GM19372 (cell line): ENCODE data around the gene KRTAP29-1.
"Not testable (repeated sequence)": the region's sequence is repeated elsewhere in the genome, so short reads cannot be mapped to it uniquely, and the experiment has no call there.

ENCODE experiments used
- ATAC-seq: cut with Tn5 transposase; IDR thresholded peaks from one replicate; pipeline ENCODE4 v1.9.1; 2021; ENCODE audit warnings: mild to moderate bottlenecking, low read depth, moderate library complexity; ENCODE audit not compliant: unreplicated experiment

Gene KRTAP29-1

DNA sequence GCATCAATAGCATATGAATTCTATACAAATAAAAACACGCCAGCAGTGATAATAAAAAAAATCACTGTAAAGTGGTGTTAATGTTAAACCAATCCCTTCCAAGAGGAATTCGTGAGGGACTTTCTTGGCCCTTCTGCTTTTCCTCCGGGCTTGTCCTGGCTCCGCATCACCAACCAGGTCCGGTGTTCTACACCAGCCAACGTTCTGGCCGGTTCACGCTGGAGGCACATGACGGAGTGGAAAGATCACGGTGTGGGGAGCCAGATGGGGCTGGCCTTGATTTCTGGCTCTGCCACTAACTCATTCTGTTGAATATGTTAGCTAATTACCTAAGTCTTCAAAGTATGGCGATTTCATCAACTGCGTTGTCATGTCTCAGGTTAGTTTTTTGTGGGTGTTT, 1.4 kb upstream of the KRTAP29-1 start:
- no peak for ATAC-seq

DNA sequence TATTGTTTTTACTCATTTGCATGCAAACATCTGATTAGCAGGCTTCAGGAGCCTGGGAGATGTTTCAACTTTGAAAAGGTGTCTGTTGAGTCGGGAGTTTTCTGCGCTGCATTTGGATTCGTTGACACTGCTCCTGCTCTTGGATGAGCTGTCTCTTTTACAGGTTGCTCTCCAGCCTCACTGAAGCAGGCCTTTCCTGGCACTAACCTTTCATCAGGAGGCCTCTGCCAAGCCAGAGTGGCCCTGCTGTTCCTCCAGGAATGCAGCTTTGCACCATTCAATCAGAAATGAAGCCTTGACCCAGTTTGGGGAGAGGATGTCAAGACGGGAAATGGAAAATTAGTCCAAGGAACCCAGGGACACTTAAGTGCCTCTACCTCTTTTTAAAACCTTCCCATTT, 330 bp upstream of the KRTAP29-1 start:
- no peak for ATAC-seq

DNA sequence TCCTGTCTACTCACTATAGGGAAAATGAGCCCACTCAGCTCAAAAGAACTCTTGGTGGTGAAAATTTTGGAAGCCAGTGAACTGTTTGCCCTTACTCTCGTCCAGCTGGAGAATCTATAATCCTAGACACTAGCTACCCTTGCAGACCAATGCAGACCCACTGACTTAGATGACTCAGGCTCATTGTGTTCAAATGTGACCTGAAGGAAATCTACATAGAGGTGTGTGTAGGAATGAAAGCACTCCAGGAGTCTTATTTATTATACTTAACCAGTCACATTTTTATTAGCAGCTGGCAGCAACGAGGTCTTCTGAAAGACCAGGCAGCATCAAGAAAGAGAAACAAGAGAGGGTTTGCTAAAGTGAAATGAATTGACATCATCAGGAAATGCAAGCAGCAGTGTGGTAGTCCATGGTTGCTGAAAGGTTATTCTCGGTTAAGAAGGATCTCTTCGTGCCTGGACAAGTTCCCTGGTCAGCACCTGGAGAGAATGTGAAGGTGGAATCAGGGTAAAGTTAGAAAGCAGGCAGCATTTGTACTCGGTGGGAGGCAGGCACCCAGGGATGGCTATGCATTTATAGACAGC, 1.4 kb downstream of the KRTAP29-1 start:
- no peak for ATAC-seq

DNA sequence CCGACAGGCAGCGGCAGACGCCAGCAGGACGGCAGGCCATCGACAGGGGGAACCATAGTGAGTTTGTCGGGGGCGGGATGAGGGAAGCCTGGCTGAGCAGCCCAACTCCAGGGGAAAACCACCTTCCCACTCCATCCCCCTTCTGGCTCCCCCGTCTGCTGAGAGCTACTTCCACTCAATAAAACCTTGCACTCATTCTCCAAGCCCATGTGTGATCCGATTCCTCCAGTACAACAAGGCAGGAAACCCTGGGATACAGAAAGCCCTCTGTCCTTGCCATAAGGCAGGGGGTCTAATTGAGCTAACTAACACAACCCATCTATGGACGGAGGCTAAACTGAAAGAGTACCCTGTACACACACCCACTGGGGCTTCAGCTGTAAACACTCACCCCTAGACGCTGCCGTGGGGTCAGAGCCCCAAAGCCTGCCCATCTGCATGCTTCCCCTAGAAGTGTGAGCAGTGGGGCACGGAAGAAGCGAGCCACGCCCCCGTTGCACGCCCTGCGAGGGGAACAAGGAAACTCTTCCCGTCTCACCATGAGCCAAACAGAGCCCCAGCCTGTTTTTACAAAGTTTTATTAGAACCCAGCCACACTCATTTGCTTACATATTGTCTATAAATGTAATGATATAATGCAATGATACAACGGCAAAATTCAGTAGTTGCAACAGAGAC, 4.1 kb downstream of the KRTAP29-1 start:
- ATAC-seq, result no peak

GRCh38 chr17:41296846-41297245, 5.8 kb downstream of the KRTAP29-1 start:
- no peak for ATAC-seq

GRCh38 chr17:41294016-41294415, 8.6 kb downstream of the KRTAP29-1 start:
- ATAC-seq, result no peak

- ATAC-seq, result no peak
Observed at GRCh38 chr17:41287050-41287449, 15.6 kb downstream of the KRTAP29-1 start.

DNA sequence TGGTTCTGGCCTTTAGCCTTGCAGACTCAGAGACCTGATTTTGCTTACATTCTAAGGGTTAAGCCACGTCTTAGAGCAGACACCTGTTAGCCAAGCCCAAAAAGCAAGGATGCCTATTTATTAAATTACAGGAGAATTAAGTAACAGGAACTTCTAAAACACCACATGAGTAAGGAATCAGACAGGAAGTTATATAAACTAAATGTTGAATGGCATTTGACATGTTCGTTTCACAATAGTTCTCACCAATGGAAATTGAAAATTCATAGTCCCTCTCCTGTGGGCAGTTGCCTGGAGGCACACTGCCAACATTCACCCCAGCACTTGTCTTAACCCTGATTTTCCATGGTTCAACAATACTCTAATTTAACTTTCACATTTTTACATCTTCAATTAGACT, 18.1 kb downstream of the KRTAP29-1 start:
- ATAC-seq, result no peak

DNA sequence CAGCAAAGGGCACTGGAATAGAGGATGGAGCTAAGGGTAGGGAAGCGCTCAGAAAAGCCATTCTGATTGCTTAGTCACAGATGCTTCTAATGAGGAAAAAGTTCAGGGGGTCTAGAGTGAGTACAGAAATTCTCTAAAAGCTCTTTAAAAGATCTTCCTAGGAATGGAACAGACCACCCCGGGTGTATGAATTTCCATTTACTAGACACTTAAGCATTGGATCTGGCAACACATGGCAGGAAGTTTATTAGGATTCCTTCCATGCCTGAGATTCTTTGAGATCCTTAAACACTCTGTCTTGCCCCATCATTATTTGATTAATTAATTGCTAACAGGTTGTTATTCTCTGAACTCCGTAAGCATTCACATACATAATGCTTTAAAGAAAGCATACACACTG, 18.6 kb downstream of the KRTAP29-1 start:
- ATAC-seq, result no peak

DNA sequence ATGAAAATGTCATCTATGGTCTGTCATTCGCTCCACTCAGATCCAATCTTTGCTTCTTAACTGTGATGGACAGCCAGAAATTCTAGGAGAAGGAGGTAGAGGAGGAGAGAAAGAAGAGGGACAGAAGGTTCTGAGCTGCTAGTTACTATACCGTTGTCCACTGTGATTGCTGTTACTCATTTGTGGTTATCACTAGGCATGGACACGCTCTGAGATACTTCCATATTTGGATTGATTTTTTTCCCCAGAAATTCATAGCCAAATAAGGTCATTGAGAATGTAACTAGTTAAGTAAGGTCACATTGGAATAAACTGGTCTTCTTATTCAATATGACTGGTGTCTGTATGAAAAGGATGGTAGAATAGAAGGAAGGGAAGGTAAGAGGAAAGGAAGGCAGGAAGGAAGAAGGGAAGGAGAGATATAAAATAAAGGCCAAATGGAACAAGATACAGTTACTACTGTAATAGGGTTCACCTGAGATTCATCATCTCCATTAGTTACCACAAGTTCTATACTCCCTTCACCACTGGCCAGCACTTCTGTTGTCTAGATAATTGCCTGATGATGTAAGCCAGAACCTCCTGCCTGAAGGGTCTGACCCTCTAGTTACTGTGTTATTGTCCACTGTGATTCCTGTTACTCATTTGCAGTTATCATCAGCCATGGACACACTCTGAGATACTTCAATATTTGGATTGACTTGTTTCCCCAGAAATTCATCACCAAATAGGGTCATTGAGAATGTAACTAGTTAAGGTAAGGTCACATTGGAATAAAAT, 24.3 kb downstream of the KRTAP29-1 start:
- ATAC-seq, result no peak

GRCh38 chr17:41275648-41276190, 26.9 kb downstream of the KRTAP29-1 start, which contains the start of gene KRTAP9-7:
TSS of gene KRTAP9-7 (plus strand) at chr17:41275698. CDS start at chr17:41275698, 0 bp downstream.
- not testable (repeated sequence) for ATAC-seq

DNA sequence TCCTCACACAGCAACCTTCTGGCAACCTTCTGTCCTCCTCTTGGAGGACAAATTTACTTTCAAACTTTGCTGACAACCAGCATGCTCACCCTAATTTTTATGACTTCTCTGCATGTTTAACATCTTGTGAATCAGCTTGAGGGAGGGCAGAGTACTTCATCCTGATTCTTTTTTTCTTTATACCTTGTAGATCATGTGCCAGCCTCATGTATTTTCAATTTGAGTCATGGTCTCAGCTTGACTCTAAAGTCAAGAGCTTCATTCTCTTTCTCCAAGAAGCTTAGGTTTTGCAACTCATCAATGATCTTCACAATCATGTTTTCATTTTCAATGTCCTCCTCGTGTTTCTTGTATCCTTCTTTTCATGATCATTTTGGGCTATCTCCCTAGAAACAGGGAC, 30.8 kb downstream of the KRTAP29-1 start:
- ATAC-seq, result no peak

DNA sequence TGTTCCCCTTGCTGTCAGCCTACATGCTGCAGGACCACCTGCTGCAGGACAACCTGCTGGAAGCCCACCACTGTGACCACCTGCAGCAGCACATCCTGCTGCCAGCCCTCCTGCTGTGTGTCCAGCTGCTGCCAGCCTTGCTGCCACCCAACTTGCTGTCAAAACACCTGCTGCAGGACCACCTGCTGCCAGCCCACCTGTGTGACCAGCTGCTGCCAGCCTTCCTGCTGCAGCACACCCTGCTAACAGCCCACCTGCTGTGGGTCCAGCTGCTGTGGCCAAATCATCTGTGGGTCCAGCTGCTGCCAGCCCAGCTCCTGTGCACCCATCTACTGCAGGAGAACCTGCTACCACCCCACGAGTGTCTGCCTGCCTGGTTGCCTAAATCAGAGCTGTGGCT, 31.3 kb downstream of the KRTAP29-1 start:
- ATAC-seq, result not testable (repeated sequence)

GRCh38 chr17:41267711-41268110, 34.9 kb downstream of the KRTAP29-1 start:
- no peak for ATAC-seq

- ATAC-seq, result no peak
Observed at GRCh38 chr17:41265078-41265477, 37.6 kb downstream of the KRTAP29-1 start, which contains the start of gene KRTAP9-6. TSS of gene KRTAP9-6 (plus strand) at chr17:41265378. CDS start at chr17:41265378, 0 bp downstream.

GRCh38 chr17:41264599-41264998, 38.1 kb downstream of the KRTAP29-1 start:
- ATAC-seq, result no peak

- ATAC-seq, result no peak
Observed at GRCh38 chr17:41263212-41263611, 39.4 kb downstream of the KRTAP29-1 start.

GRCh38 chr17:41258406-41258805, 44.2 kb downstream of the KRTAP29-1 start:
- ATAC-seq, result no peak

GRCh38 chr17:41256291-41256685, 46.4 kb downstream of the KRTAP29-1 start:
- no peak for ATAC-seq

DNA sequence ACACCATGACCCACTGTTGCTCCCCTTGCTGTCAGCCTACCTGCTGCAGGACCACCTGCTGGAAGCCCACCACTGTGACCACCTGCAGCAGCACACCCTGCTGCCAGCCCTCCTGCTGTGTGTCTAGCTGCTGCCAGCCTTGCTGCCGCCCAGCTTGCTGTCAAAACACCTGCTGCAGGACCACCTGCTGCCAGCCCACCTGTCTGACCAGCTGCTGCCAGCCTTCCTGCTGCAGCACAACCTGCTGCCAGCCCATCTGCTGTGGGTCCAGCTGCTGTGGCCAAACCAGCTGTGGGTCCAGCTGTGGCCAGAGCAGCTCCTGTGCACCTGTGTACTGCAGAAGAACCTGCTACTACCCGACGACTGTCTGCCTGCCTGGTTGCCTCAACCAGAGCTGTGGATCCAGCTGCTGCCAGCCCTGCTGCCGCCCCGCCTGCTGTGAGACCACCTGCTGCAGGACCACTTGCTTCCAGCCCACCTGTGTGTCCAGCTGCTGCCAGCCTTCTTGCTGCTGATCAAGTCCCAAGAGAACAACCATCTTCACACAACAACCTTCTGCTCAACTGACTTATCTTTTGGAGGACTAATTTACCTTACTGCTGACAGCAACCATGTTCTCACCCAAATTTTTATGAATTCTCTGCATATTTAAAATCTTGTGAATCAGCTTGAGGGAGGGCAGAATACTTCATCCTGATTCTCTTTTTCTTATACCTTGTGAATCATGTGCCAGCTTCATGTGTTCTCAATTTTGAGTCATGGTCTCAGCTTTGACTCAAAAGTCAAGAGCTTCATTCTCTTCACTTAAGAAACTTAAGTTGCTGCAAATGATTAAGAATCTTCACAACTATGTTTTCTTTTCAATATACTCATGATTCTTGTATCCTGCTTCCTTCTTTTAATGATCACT, 47.0 kb downstream of the KRTAP29-1 start, which contains the start of gene KRTAP9-9:
Gene KRTAP9-9, plus strand, starts transcription at position 4 of the 910 bp plus-strand sequence.
- ATAC-seq, result not testable (repeated sequence)
